Stimulated activated CD4-positive, alpha-beta T cell treated with anti-CD3 and anti-CD28 coated beads, Interleukin-4, amount 100 ng/mL, for 24 hours (primary cell): ENCODE results near the gene FLAD1.

Experiments used
- DNase-seq: peaks from one replicate; pipeline ENCODE4 v3.0.0-alpha.2; 2020

FLAD1 gene

DNA sequence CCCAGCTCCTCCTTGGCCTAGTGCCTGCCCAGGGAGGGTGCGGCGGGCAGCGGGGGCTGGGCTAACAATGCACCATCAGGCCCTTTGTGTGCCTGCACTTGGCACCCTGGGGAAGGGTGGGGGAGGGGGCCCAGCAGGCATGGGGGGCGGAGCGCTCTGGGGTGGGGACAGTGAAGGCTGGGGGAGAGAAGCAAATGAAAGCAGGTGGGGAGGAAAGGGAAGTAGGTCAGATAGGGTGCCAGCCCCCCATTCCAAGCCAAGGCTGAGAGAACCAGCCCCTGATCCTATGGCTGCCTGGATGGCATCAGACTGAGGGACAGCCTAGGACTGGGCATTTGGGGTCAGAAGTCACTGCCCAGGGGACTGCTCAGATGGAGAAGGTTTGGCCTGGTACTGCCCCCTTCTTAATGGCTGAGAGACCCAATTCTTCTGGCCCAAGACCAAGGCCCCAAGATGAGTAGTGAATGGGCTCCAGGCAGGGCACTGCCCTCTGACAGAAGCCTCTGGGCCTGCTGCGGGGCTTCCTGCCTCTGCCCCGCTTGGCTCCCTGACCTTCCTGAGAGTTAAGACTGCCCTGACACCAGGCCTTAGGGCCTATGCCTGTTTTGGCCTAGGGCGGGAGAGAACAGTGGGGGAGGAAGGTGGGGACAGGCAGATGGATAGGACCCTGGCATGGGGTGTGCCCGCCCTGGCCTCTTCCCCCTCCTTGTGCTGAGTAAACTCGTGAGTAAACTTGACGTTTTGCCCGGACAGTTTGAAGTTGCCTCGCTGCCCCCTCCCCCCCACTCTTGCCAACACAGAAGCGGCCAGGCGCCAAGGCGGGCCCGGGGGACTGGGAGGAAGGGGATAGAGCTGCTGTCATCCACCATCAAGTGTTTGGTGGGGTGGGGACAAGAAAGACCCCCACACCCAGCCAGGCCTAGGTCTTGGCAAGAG, 22.2 kb downstream of the FLAD1 start:
- DNase-seq = peak; percentile 31

GRCh38 chr1:155006601-155007101, 23.5 kb downstream of the FLAD1 start:
- peak; percentile 49 for DNase-seq

DNA sequence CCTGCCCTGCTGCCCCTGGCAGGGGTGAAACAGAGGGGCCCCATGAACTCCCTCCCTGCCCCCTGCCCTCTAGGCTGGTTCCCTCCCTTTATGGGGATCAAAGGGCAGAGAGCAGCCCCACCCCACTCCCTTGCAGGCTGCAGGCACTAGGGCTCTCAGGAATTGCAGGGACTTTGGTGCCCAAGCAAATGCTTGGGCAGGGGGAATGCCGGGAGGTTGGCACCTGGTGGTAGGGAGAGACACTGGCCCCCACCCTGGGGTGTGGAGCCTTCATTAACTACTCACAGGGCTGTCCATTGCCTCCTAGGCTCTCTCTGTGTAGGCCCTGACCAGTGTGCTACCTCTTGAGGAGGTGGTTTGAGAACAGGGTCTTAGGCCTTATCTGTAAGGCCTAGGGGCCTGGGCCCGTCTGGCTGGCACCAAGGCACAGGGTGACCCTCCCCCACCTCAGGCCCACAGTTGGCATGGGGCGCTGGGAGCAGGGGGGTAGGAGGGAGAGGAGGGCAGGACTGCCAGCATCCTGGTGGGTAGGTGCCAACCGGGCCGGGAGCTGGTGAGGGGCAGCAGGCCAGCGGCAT, 24.2 kb downstream of the FLAD1 start:
- no peak for DNase-seq

DNA sequence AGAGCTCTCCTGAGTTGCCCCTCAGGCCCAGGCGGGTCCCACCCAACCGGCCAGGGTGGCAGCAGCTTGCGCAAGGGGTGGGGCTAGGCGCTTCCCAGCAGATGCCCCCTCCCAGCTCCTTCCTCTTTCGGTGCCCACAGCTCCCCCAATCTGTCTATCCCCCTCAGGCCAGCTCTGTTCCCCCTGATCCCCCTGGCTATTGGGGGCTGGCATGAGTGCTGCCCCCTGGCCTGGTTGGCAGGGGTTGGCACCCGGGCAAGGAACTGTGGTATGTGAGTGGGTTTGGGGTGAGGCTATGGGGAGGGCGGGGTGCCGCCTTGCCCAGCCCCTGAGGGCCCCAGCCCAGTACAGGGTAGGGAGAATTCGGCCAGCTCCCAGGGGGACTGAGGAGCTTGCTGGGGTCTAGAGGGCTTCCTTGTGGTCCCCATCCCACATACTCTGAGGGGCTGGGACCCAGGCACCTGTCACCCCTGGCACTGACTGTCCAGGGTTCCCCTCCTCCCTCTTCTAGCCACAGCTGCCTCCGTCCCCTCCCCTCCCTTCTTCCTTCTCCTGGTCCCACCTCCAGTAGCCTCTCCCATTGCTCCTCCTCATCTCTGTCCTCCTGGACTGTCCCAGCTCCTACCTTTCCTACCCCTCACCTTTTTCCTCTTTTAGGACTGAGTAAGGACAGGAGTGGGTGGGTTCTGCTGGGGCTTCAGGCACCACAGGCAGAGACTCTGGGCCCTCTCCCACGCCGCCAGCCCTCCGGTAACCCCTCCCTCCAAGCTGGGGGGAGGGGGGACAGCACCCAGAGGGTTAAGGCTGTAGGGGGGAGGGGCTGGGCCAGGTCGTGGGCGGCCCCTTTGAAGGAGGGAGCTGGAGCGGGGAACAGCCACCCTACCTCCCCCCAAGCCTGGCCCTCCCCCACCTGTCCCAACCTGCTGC, 25.1 kb downstream of the FLAD1 start:
- peak; percentile 64 for DNase-seq

DNA sequence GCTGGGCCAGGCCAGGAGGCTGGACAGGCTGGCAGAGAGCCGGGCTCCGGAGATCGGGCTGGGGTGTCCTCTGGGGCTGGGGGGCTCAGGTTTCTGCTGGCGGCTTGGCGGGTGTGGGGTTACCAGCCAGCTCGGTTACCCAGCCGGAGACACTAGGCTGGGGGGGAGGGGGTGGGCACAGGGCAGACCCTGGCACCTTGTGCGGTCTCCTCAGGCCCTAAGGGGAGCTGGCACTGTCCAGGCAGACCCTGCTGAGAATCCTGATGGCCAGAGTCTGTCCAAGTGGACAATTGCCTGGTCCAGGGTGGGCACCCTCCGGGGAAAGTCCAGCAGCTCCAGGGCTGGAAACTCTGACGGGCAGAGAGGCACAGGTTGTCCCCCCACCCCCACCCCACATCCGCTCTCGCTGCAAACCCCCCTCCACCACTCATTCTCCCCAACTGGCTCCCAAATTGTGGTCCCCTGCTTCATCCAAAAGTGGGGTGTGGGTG, 26.1 kb downstream of the FLAD1 start:
- DNase-seq = peak; percentile 42

DNA sequence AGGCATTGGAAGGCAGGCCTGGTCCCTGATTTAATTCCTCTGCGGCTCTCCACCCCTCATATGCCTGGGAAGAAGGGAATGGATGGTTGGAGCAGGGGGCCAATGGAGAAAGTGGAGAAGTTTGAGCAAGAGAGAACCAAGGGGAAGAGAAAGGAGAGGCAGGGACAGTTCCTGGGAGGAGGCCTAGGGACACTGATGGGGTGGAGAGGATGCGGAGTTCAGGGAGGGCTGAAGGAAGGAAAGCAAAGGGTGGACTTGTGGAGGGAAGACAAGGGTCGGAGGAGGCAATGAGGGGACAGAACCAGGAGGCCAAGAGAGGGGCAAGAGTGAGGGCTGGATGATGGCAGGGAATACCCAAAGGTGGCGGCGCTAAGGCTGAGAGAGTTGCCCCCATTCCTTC, 26.6 kb downstream of the FLAD1 start:
- no peak for DNase-seq

DNA sequence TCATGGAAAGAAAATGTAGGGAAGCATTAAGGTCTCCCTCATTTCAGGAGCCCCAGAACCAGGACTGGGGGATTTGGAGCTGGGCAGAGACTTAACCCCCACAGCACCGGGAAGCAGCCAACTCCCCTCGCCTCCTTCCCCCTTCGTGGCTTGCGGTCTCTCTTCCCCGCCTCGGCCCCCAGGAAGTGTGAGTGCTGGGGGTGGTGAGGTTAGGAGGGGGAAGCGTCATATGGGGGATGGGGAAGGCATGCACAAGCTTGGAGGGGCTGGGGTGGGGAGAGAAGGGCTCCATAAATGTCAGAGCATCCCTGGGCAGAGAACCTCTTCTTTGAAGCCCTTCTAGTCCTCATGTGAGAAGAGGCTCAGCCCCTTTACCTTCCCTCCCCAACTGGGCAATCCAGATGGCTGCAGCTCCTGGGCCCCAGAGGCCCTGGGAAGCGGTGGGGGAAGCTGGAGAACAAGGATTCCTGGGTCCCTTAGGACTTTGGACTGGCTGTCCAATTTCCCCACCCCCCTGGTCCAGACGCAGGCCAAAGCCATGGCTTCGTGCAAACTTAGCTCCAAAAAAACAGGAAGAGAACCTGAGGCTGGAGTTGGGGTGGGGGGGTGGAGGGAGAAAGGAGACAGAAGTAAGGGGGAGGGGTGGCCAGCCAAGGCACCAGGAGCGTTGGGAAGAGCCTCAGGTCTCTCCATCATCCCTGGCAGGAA, 27.2 kb downstream of the FLAD1 start:
- DNase-seq = peak; percentile 42

DNA sequence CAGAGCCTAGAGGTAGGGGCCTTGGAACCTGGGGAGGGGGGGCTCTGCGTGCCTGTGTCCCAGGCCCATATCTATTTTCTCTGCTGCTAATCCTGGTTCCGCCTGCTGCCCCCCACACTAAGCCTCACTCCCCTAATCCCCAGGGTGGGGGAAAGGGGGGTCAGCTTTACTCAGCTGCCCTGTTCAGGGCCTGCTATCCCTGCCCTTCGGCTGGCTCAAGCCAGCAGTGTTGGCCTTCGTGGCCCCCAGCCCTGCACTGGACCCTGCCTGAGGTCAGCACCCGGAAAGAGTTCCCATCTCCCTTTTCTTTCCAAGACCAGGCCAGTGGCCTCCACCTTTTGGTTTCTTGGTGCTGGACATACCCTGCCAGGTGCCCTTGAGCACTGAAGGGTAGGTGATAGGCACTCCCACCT, 27.9 kb downstream of the FLAD1 start:
- no peak for DNase-seq

DNA sequence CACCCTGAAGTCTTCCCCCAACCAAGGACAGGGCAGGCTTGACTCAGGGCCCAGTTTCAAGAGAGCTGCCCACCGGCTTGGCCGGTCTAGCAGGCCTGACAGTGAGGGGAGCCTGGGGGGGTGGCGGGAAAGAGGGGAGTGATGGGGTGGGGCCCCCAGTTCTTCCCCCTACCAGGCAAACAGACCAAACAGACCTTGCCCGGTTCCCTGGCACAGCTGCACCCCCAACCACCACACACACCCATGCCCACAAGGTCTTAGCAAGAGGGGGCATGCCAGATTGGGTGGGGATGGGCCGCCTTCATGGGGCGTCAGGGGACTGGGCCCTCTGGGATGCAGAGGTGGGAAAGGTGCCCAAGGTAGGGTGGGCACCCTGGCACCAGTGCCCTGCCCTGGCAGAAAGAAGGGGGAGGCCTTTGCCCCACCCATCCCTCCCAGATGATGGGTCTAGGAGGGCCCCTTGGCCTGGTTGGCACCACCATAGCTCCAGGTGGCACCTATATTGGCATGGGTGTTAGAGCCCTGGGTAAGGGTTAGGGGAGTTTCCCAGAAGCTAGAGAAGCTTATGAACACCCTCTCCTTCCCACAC, 28.4 kb downstream of the FLAD1 start:
- no peak for DNase-seq

DNA sequence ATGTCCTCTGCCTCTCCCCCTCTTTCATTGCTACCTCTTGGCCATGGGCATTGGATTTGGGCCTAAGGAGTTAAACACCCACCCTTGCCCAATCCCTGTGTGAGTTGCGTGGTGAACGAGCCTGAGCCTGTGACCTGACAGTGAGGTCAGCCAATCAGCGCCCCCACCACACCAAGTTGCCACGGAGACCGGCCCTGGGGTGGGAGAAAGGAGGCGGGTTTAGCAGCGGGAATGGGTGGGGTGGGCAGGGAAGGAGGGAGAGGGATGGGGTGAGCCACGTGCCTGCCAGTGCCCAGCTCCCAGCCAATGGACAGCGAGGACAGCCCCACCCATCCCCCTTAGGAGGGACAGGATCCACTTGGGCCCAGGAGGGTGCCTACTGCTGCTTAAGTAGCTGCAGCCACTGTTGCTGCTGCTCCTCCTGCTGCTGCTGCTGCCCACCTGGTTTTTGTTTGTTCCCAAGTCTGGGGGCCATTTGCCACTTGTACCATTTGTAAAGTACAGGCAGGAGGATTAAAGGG, 28.9 kb downstream of the FLAD1 start:
- peak; percentile 38 for DNase-seq

DNA sequence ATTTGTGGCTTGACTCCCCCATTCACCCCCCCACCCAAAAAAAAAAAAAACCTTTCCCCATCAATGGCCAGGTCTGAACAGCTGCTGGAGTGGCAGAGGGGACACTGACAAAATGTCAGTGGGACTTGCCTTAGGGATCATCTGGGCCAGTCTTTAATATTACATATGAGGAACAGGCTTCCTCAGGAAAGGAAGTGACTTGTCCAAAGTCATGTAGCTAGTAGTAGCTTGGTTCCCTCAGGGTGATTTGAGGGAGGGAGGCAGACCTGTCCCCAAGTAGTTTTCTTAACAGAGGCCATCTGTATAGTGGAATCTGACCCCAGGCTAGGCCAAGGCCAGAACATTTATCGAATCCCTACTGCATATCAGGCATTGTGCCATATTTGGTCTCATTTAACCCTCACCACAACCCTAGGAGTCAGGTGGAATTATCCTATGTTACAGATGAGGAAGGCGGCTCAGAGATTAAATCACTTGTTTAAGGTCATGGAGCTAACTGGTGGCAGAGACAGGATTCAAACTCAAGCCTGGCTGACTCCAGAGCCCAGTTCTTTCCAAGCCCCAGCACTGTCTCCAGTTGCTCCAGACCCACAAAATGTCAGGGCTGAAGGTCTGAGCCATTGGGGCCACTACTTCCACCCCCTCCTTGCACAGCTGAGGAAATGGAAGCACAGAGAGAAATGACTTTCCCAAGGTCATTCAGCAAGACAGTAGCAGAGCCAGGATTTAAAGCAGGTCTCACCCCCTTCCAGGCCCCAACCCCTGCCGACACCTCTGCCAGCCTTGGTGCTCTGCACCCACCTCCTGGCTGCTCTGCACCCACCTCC, 29.8 kb downstream of the FLAD1 start:
- DNase-seq = peak; percentile 15

DNA sequence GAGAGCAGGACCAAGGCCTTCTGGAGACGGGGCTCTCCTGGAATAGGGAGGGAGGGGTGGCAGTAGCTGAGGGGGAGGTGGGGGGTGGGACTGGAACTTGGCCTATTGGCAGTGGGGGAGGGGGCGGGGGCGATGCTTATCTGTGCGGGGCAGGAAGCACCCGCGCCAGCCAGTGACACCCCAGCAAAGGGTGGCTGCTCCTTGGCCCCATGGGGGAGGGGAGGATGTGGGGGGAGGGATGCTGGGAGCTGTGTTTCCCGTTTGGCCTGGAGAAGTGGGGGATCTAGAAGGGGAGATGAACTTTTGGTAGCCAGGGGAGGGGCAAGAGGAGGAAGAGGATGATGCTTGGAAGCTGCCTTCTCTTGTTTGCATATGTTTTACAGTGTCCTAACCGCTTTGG, 30.5 kb downstream of the FLAD1 start:
- peak; percentile 30 for DNase-seq

DNA sequence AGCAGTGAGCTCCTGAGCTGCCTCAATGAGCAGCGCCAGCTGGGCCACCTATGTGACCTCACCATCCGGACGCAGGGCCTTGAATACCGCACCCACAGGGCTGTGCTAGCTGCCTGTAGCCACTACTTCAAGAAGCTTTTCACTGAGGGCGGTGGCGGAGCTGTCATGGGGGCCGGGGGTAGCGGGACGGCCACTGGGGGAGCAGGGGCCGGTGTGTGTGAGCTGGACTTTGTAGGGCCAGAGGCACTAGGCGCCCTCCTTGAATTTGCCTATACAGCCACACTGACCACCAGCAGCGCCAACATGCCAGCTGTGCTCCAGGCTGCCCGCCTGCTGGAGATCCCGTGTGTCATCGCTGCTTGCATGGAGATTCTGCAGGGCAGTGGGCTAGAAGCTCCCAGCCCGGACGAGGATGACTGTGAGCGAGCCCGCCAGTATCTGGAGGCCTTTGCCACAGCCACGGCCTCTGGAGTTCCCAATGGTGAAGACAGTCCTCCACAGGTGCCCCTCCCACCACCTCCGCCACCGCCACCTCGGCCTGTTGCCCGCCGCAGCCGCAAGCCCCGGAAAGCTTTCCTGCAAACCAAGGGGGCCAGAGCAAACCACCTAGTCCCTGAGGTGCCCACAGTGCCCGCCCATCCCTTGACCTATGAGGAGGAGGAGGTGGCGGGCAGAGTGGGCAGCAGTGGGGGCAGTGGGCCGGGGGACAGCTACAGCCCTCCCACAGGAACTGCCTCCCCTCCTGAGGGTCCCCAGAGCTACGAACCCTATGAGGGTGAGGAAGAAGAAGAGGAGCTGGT, 31.8 kb downstream of the FLAD1 start:
- DNase-seq = no peak

GRCh38 chr1:155015527-155016230, 32.5 kb downstream of the FLAD1 start:
- no peak for DNase-seq

- DNase-seq = no peak
Observed at GRCh38 chr1:155016231-155016831, 33.2 kb downstream of the FLAD1 start.

DNA sequence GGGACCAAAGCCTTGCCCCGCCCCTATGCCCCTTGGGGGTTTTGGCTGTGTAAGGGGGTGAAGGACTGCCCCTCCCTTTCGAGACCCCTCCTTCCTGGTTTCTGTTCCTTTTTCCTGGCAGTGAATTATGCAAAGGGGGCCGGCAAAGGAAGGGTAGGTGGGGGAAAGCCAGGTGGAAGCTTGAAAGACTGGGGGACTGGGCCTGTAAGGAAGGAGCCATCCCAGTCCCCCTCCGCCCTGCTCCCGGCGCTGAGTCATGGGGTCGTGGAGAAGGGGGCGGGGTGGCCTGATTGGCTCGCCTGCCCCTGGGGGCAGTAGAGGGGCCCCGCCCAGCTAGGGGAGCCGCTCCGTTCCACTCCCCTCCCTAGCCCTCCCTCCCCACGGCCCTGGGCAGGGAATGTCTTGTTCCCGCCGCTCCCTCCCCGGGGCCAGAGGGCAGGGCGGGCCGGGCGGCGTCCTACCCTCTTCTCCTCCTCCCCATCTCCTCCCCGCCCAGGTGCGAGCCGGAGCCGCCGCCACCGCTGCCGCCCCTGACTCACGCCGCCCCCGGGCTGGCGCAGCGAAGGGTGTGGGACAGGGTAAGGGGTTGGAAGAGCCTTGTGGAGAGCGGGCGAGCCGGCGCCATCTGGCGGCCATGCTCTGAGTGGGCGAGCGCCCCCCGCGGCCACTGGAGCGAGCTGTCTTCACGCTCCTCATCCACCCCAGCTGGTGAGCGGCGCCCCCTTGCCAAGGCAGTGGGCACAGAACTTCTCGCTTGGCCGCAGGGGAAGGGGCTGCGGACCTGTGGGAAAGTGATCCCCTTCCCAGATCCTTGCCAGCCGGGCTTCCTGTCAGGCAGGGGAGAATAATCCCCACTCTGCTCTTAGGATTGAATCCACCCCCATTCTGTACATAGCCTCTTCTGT, 34.1 kb downstream of the FLAD1 start:
- peak; percentile 91 for DNase-seq

GRCh38 chr1:155017946-155018316, 34.8 kb downstream of the FLAD1 start:
- DNase-seq = no peak
